ENCODE data around the gene NUDT8. TPM values are rescaled to one million over a fixed set of nuclear protein-coding genes. Genes with fewer than 3 reads are reported as not detected.

NUDT8 gene
- total and polyA plus RNA-seq, 7 donors = 3.6 to 63.1 (median 10.9) TPM

GRCh38 chr11:67611704-67612587, 17.8 kb downstream of the NUDT8 start:
- H3K36me3 ChIP-seq = peaks cover 20 to 53% (median 30%) of the 10 kb centered on the region in 4 donors
- H3K9me3 ChIP-seq = no peaks in the 10 kb centered on the region
- TF ChIP-seq POLR2AphosphoS5 (IDR thresholded peaks at IDR 0.05) (no peak), EP300 (IDR thresholded peaks at IDR 0.05) (no peak), POLR2A (IDR thresholded peaks at IDR 0.05) (no peak), CTCF (IDR thresholded peaks at IDR 0.05) (no peak)
- peaks cover 8 to 26% (median 25%) of the 10 kb centered on the region in 3 donors for H3K27me3 ChIP-seq
- intact Hi-C loops (cut with DNase I) = no loop called here
- no peak overlapping the region for H3K4me3 ChIP-seq
- H3K27ac ChIP-seq = no peak overlapping the region
- DNase-seq = no peak
- H3K4me1 ChIP-seq = peaks cover 0 to 29% (median 25%) of the 10 kb centered on the region in 4 donors
- 90 to 94% methylated on average over 37 of the region's 37 CpGs for WGBS, 2 donors

GRCh38 chr11:67611165-67611564, 18.6 kb downstream of the NUDT8 start:
- Histone ChIP-seq H3K4me3 (no peak overlapping the region), H3K4me1 (peaks cover 0 to 31% (median 27%) of the 10 kb centered on the region in 4 donors), H3K9me3 (no peaks in the 10 kb centered on the region), H3K27ac (no peak overlapping the region), H3K36me3 (peaks cover 20 to 53% (median 30%) of the 10 kb centered on the region in 4 donors), H3K27me3 (peaks cover 8 to 19% (median 18%) of the 10 kb centered on the region in 3 donors)
- WGBS, 2 donors = 94 to 95% methylated on average over 14 of the region's 14 CpGs
- TF ChIP-seq EP300 (IDR thresholded peaks at IDR 0.05) (no peak), POLR2AphosphoS5 (IDR thresholded peaks at IDR 0.05) (no peak), POLR2A (IDR thresholded peaks at IDR 0.05) (no peak), CTCF (IDR thresholded peaks at IDR 0.05) (no peak)
- intact Hi-C loops (cut with DNase I) = no loop called here
- no peak for DNase-seq

- H3K36me3 ChIP-seq = peaks cover 20 to 53% (median 30%) of the 10 kb centered on the region in 4 donors
- 91 to 93% methylated on average over 15 of the region's 15 CpGs for WGBS, 2 donors
- TF ChIP-seq POLR2AphosphoS5 (IDR thresholded peaks at IDR 0.05) (no peak), POLR2A (IDR thresholded peaks at IDR 0.05) (no peak), CTCF (IDR thresholded peaks at IDR 0.05) (no peak), EP300 (IDR thresholded peaks at IDR 0.05) (no peak)
These were observed 19.4 kb downstream of the NUDT8 start for GRCh38 chr11:67610302-67610868.

GRCh38 chr11:67609316-67609715, 20.4 kb downstream of the NUDT8 start:
- Histone ChIP-seq H3K4me1 (peaks cover 0 to 28% (median 27%) of the 10 kb centered on the region in 4 donors), H3K9me3 (no peaks in the 10 kb centered on the region), H3K27ac (no peak overlapping the region), H3K4me3 (no peak overlapping the region), H3K36me3 (peaks cover 20 to 53% (median 30%) of the 10 kb centered on the region in 4 donors), H3K27me3 (peaks cover 0 to 2% (median under 1%) of the 10 kb centered on the region in 3 donors)
- WGBS, 2 donors = 92 to 93% methylated on average over 10 of the region's 10 CpGs
- TF ChIP-seq CTCF (IDR thresholded peaks at IDR 0.05) = no peak
- TF ChIP-seq EP300 (IDR thresholded peaks at IDR 0.05) = no peak
- TF ChIP-seq POLR2AphosphoS5 (IDR thresholded peaks at IDR 0.05) = no peak
- TF ChIP-seq POLR2A (IDR thresholded peaks at IDR 0.05) = no peak
- intact Hi-C loops (cut with DNase I) = no loop called here
- DNase-seq = no peak

More at GRCh38 chr11:67610302-67610868, 19.4 kb downstream of the NUDT8 start:
- H3K4me3 ChIP-seq = no peak overlapping the region
- H3K9me3 ChIP-seq = no peaks in the 10 kb centered on the region
- no peak overlapping the region for H3K27ac ChIP-seq
- no peak for DNase-seq
- H3K4me1 ChIP-seq = peaks cover 0 to 31% (median 30%) of the 10 kb centered on the region in 4 donors
- peaks cover 8 to 12% (median 10%) of the 10 kb centered on the region in 3 donors for H3K27me3 ChIP-seq
- intact Hi-C loops (cut with DNase I) = no loop called here
